Fibroblast of villous mesenchyme (primary cell): ENCODE measurements around the gene CENPM. TPM values are rescaled to one million over a fixed set of nuclear protein-coding genes. Genes with fewer than 3 reads are reported as not detected.

Source experiments
- DNase-seq: peaks from one replicate; pipeline ENCODE4 v3.0.0-alpha.2; 2010; ENCODE audit warnings: low read depth
- H3K4me3 ChIP-seq: 2 replicates; pipeline ENCODE4 v1.5.1; 2011; ENCODE audit warnings: low read depth, mild to moderate bottlenecking, low read length
- CTCF ChIP-seq: IDR thresholded peaks from 2 replicates; pipeline ENCODE4 v1.5.1; 2012; ENCODE audit warnings: low read depth, mild to moderate bottlenecking, low read length; ENCODE audit not compliant: insufficient read depth
- total RNA-seq: library from RNA; depleted of rRNA; stranded (reverse); fragments of >200 nt; gene quantifications from 2 replicates; pipeline ENCODE4 v1.2.3, GENCODE V29; 2012

The CENPM gene
- total RNA-seq, 1 donor = 14.2 TPM

GRCh38 chr22:41909310-41910049 lies 37.5 kb downstream of the CENPM start:
- no peak for DNase-seq
- TF ChIP-seq CTCF = no peak

GRCh38 chr22:41908411-41909309 lies 38.3 kb downstream of the CENPM start:
- H3K4me3 ChIP-seq = no peak overlapping the region
- no peak for DNase-seq
- no peak for TF ChIP-seq CTCF

More at GRCh38 chr22:41909310-41910049, 37.5 kb downstream of the CENPM start:
- no peak overlapping the region for H3K4me3 ChIP-seq

GRCh38 chr22:41907436-41908401 lies 39.2 kb downstream of the CENPM start:
- no peak for TF ChIP-seq CTCF
- no peak for DNase-seq
- H3K4me3 ChIP-seq = no peak overlapping the region

GRCh38 chr22:41906822-41907221 lies 40.1 kb downstream of the CENPM start:
- DNase-seq = no peak
- no peak for TF ChIP-seq CTCF
- H3K4me3 ChIP-seq = no peak overlapping the region

GRCh38 chr22:41905411-41906202 lies 41.3 kb downstream of the CENPM start:
- H3K4me3 ChIP-seq = no peak overlapping the region
- no peak for DNase-seq
- TF ChIP-seq CTCF = no peak
